ENCODE measurements around the gene TXNRD2.

Gene TXNRD2

DNA sequence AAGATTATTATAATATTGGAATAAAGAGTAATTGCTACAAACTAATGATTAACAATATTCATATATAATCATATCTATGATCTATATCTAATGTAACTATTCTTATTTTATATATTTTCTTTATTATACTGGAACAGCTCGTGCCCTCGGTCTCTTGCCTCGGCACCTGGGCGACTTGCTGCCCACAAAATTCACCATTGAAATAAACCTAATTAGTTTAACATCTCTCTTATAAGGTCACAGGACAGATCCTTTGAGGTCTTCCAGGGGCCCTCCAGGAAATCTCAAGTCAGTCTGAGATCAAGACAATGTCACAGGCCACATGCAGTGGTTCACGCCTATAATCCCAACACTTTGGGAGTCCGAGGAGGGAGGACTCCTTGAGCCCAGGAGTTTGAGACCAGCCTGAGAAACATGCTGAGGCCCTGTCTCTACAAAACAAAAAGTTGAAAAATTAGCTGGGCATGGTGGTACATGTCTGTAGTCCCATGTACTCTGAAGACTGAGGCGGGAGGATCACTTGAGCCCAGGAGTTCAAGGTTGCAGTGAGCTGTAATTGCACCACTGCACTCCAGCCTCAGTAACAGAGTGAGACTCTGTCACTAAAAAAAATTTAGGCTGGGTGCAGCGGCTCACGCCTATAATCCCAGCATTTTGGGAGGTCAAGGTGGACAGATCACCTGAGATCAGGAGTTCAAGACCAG lies 6.6 kb upstream of the TXNRD2 start:
- no peak for FAIRE-seq
- DNase-seq (ENCODE audit: insufficient read length, low spot score) = no peak
- TF ChIP-seq, protein P1, sequence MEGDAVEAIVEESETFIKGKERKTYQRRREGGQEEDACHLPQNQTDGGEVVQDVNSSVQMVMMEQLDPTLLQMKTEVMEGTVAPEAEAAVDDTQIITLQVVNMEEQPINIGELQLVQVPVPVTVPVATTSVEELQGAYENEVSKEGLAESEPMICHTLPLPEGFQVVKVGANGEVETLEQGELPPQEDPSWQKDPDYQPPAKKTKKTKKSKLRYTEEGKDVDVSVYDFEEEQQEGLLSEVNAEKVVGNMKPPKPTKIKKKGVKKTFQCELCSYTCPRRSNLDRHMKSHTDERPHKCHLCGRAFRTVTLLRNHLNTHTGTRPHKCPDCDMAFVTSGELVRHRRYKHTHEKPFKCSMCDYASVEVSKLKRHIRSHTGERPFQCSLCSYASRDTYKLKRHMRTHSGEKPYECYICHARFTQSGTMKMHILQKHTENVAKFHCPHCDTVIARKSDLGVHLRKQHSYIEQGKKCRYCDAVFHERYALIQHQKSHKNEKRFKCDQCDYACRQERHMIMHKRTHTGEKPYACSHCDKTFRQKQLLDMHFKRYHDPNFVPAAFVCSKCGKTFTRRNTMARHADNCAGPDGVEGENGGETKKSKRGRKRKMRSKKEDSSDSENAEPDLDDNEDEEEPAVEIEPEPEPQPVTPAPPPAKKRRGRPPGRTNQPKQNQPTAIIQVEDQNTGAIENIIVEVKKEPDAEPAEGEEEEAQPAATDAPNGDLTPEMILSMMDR (IDR thresholded peaks at IDR 0.05; ENCODE audit: insufficient read depth, missing control alignments) = no peak

DNA sequence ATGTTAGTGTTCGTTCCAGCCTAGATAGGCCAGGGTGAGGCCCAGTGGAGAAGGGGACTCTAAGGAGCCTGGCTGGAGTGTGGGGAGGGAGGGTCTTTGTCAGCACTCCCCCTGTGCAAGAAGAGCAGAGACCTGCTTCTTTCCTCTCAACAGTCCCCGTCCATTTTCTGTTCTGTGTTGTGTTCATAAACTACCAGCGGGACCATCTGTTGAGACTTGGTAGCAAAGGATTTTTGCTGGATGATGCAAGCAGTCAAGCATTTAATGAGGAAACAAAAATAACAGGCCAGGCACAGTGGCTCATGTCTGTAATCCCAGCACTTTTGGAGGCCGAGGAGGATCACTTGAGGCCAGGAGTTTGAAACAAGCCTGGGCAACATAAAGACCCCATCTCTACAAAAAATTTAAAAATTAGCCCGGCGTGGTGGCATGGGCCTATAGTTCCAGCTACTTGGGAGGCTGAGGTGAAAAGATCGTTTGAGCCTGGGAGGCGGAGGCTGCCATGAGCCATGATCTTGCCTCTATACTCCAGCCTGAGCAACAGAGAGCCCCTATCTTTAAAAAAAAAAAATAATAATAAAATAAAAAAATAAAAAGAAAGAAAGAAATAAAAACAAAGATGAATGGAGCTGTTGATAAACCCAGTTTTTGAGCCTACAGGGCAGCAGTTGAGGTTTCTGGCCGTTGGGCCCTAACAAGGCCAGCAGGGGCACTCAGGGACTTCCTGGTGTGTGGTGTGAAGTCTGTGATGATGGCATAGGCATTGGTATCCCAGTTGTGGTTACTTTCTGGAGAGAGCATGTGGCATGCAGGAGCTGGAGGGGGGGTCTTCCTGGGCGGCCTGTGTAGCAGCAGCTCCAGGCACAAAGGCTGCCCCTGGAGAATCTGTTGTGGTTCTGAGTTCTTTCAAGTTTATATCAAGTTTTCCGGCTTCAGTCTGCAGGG lies 1.7 kb upstream of the TXNRD2 start:
- FAIRE-seq (no peak), DNase-seq (ENCODE audit: insufficient read length, low spot score) (no peak)
- TF ChIP-seq, protein P1 (IDR thresholded peaks at IDR 0.05; ENCODE audit: insufficient read depth, missing control alignments) = no peak

DNA sequence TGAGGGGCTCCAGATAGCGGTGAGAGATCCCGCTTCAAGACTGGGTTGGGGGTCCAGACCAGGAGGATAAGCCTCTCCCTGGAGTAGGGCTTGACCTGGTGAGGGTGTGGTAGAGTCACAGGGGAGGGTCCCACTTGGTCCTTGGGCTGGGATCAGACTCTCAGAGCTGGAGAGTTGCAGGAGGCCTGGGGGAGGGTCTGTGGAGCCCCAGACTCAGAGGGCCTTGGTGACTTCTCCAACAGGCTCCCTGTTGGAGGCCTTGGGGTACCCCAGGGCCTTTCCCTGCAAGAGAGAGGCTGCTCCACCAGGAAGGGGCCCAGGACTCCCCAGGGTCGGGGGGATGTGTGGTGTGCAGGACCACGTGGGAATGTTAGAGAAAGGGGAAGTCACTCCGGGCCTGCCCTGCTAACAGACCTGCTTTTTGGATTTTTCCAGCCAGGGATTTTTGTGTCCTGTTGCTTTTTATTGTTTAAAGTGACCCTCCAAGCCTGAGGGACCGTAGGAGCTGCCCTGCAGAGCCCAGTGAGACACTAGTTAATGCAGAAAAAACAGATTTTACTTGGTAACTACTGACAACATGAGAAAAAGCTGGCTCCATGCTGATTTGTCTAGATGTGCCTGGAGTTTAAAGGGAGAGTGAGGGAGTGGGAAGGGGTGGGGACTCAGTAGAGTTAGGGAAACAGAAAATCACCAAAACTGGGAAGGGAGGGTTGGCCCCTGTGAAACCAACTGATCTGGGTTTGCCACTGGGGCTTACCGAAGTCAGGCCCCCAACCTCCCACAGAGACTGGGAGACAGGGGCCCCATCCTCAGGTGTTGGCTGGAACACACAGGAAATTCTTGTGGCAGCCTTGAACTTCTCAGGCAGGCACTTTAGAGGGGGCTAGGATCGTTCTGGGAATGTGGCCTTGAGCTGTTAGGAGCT lies 801 bp upstream of the TXNRD2 start:
- no peak for DNase-seq (ENCODE audit: insufficient read length, low spot score)
- FAIRE-seq = no peak
- TF ChIP-seq, protein P1 (IDR thresholded peaks at IDR 0.05; ENCODE audit: insufficient read depth, missing control alignments) = no peak

DNA sequence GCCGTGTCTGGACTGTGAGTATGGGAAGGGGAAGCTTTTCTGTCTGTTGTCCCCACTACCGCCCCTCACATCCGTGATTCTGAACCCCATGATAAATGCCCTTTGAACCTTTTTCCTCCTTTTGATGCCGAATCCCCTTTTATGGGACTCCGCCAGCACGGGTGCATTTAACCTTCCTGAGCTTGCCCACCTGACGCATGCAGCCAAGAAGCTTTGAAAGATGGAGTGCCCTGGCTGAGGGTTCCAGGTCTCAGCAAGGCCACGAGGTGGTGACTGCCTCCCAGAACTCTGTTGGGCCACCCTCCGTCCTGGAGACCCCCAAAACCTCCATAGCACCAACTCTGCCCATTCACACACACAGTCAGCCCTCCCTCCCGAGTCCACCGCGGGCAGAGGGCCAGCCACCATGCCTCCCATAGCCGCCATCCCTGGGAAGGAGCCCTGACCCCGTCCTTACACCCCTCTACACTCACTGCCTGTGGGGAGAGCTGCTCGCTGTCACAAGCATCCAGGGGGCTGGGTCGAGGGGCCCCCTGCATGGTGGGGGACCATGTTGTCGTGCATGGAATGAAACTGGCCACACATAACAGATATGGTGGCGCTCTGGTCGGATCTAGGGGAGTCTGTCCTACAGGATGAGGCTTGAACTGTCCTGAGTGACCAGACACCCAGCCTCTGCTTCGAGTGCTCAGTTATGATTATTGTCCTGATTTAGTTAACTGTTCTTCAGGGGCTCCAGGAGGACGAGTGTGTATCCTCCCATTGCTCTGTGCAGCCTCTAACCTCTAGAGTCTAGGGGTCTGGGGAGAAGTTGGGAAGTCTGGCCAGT lies 868 bp downstream of the TXNRD2 start:
- no peak for FAIRE-seq
- DNase-seq (ENCODE audit: insufficient read length, low spot score) = no peak
- TF ChIP-seq, protein P1 (IDR thresholded peaks at IDR 0.05; ENCODE audit: insufficient read depth, missing control alignments) = no peak

DNA sequence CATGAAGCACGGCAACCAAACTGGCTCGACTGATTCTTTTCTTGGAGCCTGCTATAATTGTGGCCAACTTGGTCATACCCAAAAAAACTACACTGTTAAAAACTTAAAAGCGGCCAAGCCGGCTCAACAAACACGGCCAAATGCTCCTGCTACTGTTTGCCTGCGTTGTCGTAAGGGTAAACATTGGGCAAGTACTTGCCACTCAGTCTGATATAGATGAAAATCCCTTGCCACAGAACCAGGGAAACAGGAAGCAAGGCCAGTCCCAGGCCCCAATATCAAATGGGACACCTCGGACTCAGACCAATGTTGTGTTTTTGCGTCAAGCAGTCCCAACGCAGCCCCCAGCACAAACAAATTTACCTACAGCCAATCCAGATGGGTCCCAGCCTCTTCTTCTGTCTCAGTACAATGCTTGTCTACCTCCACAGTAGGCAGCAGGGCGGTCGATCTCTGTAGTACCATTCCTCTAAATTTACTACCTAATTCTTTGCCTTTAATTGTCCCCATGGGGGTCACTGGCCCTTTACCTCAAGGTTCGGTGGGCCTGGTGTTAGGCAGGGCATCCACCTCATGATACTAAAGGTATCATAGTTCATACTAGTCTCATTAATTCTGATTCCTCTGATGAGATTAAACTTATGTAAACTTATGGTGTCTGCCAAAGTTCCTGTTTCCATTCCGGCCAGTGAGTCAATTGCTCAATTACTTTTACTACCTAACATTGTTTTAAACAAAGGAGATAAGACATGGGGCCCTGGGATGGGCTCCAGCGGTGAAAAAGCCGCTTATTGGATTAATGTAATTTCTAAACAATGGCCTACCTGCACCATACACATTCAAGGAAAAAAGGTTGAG lies 3.8 kb downstream of the TXNRD2 start:
- FAIRE-seq (no peak), DNase-seq (ENCODE audit: insufficient read length, low spot score) (no peak)
- TF ChIP-seq, protein P1 (IDR thresholded peaks at IDR 0.05; ENCODE audit: insufficient read depth, missing control alignments) = no peak
